ENCODE data around the gene ADAM12. TPM values are rescaled to one million over a fixed set of nuclear protein-coding genes. Genes with fewer than 3 reads are reported as not detected.

ADAM12 gene
- total and polyA plus RNA-seq, 4 donors: 0.03 to 0.33 (median 0.19) TPM

GRCh38 chr10:126186766-126187165 is 201.5 kb downstream of the ADAM12 start:
- no peaks in the 10 kb centered on the region for H3K9me3 ChIP-seq (ENCODE audit: control insufficient read depth in 4 of 4, low read length in 3 of 4)
- H3K27me3 ChIP-seq (ENCODE audit: control insufficient read depth in 4 of 4, insufficient read depth in 4 of 4, low read length in 3 of 4): peaks cover 0 to 8% (median 0%) of the 10 kb centered on the region in 4 donors
- TF ChIP-seq EGR1 (IDR thresholded peaks at IDR 0.05; ENCODE audit: low read depth in 2 of 2) (no peak), RAD21 (IDR thresholded peaks at IDR 0.05) (no peak), HNF4G (IDR thresholded peaks at IDR 0.05) (no peak), TAF1 (conservative IDR thresholded peaks at IDR 0.05) (no peak), NR2F2 (IDR thresholded peaks at IDR 0.05) (no peak), GABPA (IDR thresholded peaks at IDR 0.05 in 1 of 2, conservative IDR thresholded peaks at IDR 0.05 in 1 of 2) (no peak), CTCF (IDR thresholded peaks at IDR 0.05; ENCODE audit: low read depth, low read length, missing input control) (no peak), SP1 (IDR thresholded peaks at IDR 0.05) (no peak), JUND (IDR thresholded peaks at IDR 0.05) (no peak), REST (IDR thresholded peaks at IDR 0.05) (no peak)
- no peaks in the 10 kb centered on the region for H3K36me3 ChIP-seq (ENCODE audit: control insufficient read depth in 4 of 4, insufficient read depth in 3 of 4, low read depth in 1 of 4, low read length in 3 of 4)
- no peak for DNase-seq (ENCODE audit: low spot score)
- no peak overlapping the region for H3K9ac ChIP-seq (ENCODE audit: low read depth in 1 of 2, low read length in 2 of 2)
- 85% methylated on average over 5 of the region's 5 CpGs for WGBS
- no peak overlapping the region for H3K4me3 ChIP-seq (ENCODE audit: low read depth in 1 of 3, low read length in 3 of 3)
- H3K4me1 ChIP-seq (ENCODE audit: control insufficient read depth in 4 of 4, insufficient read depth in 4 of 4, low read length in 3 of 4): no peaks in the 10 kb centered on the region
- no peak overlapping the region for H3K27ac ChIP-seq (ENCODE audit: low read depth in 1 of 2, low read length in 2 of 2)

GRCh38 chr10:126185676-126186447 is 202.4 kb downstream of the ADAM12 start:
- WGBS: 55% methylated on average over 10 of the region's 10 CpGs
- Histone ChIP-seq H3K36me3 (ENCODE audit: control insufficient read depth in 4 of 4, insufficient read depth in 3 of 4, low read depth in 1 of 4, low read length in 3 of 4) (no peaks in the 10 kb centered on the region), H3K27me3 (ENCODE audit: control insufficient read depth in 4 of 4, insufficient read depth in 4 of 4, low read length in 3 of 4) (peaks cover 0 to 8% (median 0%) of the 10 kb centered on the region in 4 donors), H3K9me3 (ENCODE audit: control insufficient read depth in 4 of 4, low read length in 3 of 4) (no peaks in the 10 kb centered on the region), H3K4me1 (ENCODE audit: control insufficient read depth in 4 of 4, insufficient read depth in 4 of 4, low read length in 3 of 4) (no peaks in the 10 kb centered on the region), H3K9ac (ENCODE audit: low read depth in 1 of 2, low read length in 2 of 2) (no peak overlapping the region), H3K4me3 (ENCODE audit: low read depth in 1 of 3, low read length in 3 of 3) (no peak overlapping the region), H3K27ac (ENCODE audit: low read depth in 1 of 2, low read length in 2 of 2) (no peak overlapping the region)
- DNase-seq (ENCODE audit: low spot score): no peak
- TF ChIP-seq MAX (IDR thresholded peaks at IDR 0.05): no peak
- no peak for TF ChIP-seq REST (IDR thresholded peaks at IDR 0.05)
- TF ChIP-seq RAD21 (IDR thresholded peaks at IDR 0.05): no peak
- no peak for TF ChIP-seq YY1 (IDR thresholded peaks at IDR 0.05)
- TF ChIP-seq CTCF (IDR thresholded peaks at IDR 0.05; ENCODE audit: low read depth, low read length, missing input control): no peak
- TF ChIP-seq FOXA2 (IDR thresholded peaks at IDR 0.05): no peak

Measured in liver (tissue), 9 donors.